GM06990 (cell line): ENCODE results near the gene MAGI2.
A peak's percentile ranks its signal among the peaks of the same experiment; 100 is the strongest.
"Not testable (repeated sequence)": the region's sequence is repeated elsewhere in the genome, so short reads cannot be mapped to it uniquely, and the experiment has no call there.

ENCODE experiments used
- DNase-seq: peaks from one replicate; pipeline ENCODE4 v3.0.0-alpha.2; 2011; ENCODE audit not compliant: insufficient read length; ENCODE audit errors: extremely low read depth
- H3K27me3 ChIP-seq: replicated peaks from 2 replicates; pipeline ENCODE4 v1.6.0; 2011; ENCODE audit warnings: low read length; ENCODE audit not compliant: control insufficient read depth, insufficient read depth
- H3K36me3 ChIP-seq: 2 replicates; pipeline ENCODE4 v1.5.1; 2011; ENCODE audit warnings: low read length; ENCODE audit not compliant: control insufficient read depth, insufficient read depth
- H3K4me3 ChIP-seq: replicated peaks from 2 replicates; pipeline ENCODE4 v1.5.1; 2011; ENCODE audit warnings: low read depth, mild to moderate bottlenecking, control low read depth, low read length
- TF ChIP-seq, protein P1 (sequence below): IDR thresholded peaks from 2 replicates; pipeline ENCODE4 v1.5.1; 2011; ENCODE audit warnings: low read length, control low read depth, mild to moderate bottlenecking, inconsistent platforms; ENCODE audit not compliant: insufficient read depth, poor library complexity, severe bottlenecking

MAGI2 gene

DNA sequence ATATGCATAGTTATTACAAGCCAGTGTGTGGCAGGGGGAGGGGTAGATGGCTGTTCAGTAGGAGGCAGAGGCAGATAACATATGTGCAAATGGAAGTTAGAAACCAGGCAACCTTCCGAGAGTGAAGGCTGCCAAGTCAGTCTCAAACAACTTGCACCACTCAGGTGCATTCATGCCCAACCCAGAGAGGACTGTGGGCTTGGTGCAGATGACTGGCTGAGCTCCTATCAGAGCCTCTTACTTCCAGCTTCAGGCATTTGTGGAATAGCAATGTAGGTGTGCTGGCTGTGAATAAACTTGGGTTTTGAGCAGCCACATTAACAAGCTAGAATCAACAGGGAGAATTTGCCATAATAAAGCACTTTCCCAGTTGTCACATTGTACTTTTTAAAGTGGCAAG lies 865.1 kb downstream of the MAGI2 start:
- Histone ChIP-seq H3K27me3 (no peaks in the 10 kb centered on the region), H3K4me3 (no peak overlapping the region), H3K36me3 (no peaks in the 10 kb centered on the region)
- no peak for DNase-seq
- TF ChIP-seq, protein P1, sequence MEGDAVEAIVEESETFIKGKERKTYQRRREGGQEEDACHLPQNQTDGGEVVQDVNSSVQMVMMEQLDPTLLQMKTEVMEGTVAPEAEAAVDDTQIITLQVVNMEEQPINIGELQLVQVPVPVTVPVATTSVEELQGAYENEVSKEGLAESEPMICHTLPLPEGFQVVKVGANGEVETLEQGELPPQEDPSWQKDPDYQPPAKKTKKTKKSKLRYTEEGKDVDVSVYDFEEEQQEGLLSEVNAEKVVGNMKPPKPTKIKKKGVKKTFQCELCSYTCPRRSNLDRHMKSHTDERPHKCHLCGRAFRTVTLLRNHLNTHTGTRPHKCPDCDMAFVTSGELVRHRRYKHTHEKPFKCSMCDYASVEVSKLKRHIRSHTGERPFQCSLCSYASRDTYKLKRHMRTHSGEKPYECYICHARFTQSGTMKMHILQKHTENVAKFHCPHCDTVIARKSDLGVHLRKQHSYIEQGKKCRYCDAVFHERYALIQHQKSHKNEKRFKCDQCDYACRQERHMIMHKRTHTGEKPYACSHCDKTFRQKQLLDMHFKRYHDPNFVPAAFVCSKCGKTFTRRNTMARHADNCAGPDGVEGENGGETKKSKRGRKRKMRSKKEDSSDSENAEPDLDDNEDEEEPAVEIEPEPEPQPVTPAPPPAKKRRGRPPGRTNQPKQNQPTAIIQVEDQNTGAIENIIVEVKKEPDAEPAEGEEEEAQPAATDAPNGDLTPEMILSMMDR = no peak

DNA sequence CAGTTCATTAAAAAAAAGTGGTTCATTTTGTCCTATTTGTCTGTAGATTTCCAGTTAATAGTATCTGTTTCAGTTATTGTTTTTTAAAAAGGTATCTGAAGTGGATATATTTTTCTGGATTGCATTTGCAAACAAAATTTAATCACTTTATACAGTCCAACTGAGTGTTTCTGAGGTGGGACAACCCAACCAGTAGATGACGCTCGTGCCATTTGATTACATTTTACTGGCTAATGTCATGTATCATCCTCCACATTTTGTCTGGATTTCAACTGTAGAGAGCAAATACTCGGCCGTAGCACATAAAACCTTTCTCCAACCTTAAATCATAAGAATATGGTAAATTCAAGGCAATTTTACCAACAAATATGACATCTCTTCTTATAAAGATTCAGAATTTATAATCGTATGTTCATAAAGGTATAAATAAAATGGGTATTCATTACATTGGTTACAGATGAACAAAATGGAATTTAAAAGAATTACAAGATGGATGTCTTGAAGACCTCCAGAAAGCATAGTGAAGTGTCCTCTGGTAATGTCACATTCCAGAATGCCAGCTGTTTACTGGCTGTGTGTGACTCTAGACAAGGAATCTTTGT lies 865.9 kb downstream of the MAGI2 start:
- TF ChIP-seq, protein P1 = peak; percentile 49
- Histone ChIP-seq H3K36me3 (no peaks in the 10 kb centered on the region), H3K27me3 (no peaks in the 10 kb centered on the region), H3K4me3 (no peak overlapping the region)
- DNase-seq = no peak

DNA sequence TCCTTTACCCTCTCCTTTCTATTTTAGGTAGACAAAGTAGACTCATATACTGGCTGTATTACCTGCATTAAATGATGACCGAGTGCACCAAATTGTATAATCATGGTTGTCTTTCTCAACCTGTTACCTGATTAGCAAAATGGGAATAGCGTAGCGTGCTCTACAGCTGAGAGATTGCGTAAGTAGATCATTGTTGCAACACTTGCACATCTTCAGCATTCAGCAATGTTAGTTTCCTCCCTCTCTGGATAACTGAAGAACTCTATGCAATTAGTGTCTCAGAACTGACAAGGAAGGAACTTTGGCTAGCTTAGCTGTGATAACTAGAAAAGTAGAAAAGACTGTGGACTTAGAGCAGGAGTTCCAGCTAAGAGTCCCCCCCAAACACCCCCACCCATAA lies 867.5 kb downstream of the MAGI2 start:
- Histone ChIP-seq H3K27me3 (no peaks in the 10 kb centered on the region), H3K36me3 (no peaks in the 10 kb centered on the region), H3K4me3 (no peak overlapping the region)
- TF ChIP-seq, protein P1 = no peak
- no peak for DNase-seq

DNA sequence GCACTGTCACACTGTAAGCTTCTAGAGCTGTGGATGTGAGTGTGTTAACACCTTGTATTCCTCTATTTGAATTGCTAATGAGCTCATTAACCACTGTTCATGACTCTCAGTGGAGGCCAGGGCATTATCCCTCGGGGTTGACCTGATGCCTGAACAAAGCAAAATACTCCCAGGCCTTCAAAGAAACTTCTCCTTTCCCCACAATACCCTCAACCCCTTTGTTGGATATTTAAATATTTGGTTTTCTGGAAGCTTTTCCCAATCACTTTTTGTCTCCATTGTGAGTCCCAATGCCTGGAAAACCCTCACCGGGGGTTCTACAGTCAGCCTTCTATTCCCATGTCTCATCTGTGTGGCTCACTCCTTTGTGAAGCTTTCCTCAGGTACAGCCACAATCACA lies 874.8 kb downstream of the MAGI2 start:
- no peak for DNase-seq
- H3K27me3 ChIP-seq = no peaks in the 10 kb centered on the region; the same call in 1 of the 2 replicates
- H3K4me3 ChIP-seq = no peak overlapping the region
- no peaks in the 10 kb centered on the region for H3K36me3 ChIP-seq
- TF ChIP-seq, protein P1 = no peak

DNA sequence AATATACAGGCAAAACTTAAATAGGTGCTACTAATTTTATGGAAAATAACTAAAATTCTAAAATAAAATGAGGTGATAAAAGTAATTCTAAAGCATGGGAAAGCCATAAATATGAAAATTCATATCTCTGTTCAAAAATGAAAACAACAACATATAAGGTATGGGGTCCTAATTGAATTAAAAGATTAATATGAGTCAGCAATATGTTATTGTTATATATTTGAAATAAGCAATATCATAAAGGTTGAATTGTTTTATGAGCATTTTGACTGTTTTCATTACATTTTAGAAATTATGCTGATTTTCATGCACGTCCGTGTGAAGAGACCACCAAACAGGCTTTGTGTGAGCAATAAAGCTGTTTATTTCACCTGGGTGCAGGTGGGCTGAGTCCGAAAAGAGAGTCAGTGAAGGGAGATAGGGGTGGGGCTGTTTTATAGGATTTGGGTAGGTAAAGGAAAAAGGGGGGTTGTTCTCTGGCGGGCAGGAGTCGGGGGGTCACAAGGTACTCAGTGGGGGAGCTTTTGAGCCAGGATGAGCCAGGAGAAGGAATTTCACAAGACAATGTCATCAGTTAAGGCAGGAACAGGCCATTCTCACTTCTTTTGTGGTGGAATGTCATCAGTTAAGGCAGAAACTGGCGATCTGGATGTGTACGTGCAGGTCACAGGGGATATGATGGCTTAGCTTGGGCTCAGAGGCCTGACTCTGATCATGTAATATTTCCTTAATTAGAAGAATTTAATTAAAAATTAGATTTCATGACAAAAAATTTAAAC lies 876.1 kb downstream of the MAGI2 start:
- not testable (repeated sequence) for H3K4me3 ChIP-seq, H3K36me3 ChIP-seq, H3K27me3 ChIP-seq, DNase-seq

DNA sequence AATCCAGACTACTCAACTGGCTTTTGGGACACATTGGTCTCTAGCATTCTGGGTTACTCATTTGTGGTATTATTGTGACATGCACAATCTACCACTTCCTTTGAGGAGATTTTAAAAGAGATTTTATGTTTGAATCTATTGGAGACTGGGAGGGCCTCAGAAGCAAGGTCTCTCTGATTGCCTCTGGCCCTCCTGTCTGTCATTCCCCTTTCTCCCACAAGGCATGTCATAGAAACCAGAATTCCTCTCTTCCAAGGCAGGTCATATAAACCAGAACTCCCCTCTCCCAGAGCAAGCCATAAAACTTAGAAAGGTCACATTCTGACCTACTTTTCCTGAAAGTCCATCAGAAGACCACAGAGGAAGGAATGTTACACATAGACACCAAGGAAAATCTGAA lies 877.2 kb downstream of the MAGI2 start:
- no peak for DNase-seq
- Histone ChIP-seq H3K27me3 (no peaks in the 10 kb centered on the region; the same call in 1 of the 2 replicates), H3K4me3 (no peak overlapping the region), H3K36me3 (no peaks in the 10 kb centered on the region)
- TF ChIP-seq, protein P1 = no peak
